Thymus (tissue), 11 donors: ENCODE results near the gene CASP12. TPM values are rescaled to one million over a fixed set of nuclear protein-coding genes. Genes with fewer than 3 reads are reported as not detected.

Source experiments
- DNase-seq, 9 donors: peaks; one replicate each; pipeline ENCODE4 v3.0.0-alpha.2; 2013; ENCODE audit warnings: low spot score in 9 of 9, low read depth in 6 of 9, missing footprints in 1 of 9
- H3K27ac ChIP-seq, 2 donors: one replicate each; pipeline ENCODE4 v1.5.1; 2013; ENCODE audit warnings: control low read depth in 1 of 2, low read depth in 1 of 2, low read length in 1 of 2, mild to moderate bottlenecking in 1 of 2, moderate library complexity in 1 of 2
- H3K27me3 ChIP-seq, 2 donors: one replicate each; pipeline ENCODE4 v1.5.1; 2013; ENCODE audit warnings: low read length in 1 of 2; ENCODE audit not compliant: control insufficient read depth in 2 of 2, insufficient read depth in 1 of 2
- H3K36me3 ChIP-seq, 2 donors: one replicate each; pipeline ENCODE4 v1.5.1; 2013; ENCODE audit warnings: low read length in 1 of 2, mild to moderate bottlenecking in 1 of 2, moderate library complexity in 1 of 2; ENCODE audit not compliant: control insufficient read depth in 2 of 2, insufficient read depth in 2 of 2
- H3K4me1 ChIP-seq, 2 donors: one replicate each; pipeline ENCODE4 v1.5.1; 2013; ENCODE audit warnings: low read length in 2 of 2; ENCODE audit not compliant: control insufficient read depth in 2 of 2, insufficient read depth in 2 of 2
- H3K4me3 ChIP-seq, 2 donors: one replicate each; pipeline ENCODE4 v1.5.1; 2013; ENCODE audit warnings: low read length in 2 of 2, control low read depth in 1 of 2, mild to moderate bottlenecking in 1 of 2
- H3K9me3 ChIP-seq, 2 donors: one replicate each; pipeline ENCODE4 v1.5.1; 2013; ENCODE audit warnings: low read length in 1 of 2, mild to moderate bottlenecking in 1 of 2; ENCODE audit not compliant: control insufficient read depth in 2 of 2, insufficient read depth in 1 of 2
- whole genome bisulfite sequencing: extraction: QIAGEN DNeasy Blood & Tissue Kit; methylation state at CpG from one replicate; pipeline ENCODE4 v1.1.7; 2013; 5-methylcytosine and 5-hydroxymethylcytosine counted together
- polyA plus RNA-seq: library from polyadenylated mRNA; stranded (reverse); fragments of 200-250 nt; gene quantifications from one replicate; pipeline ENCODE4 v1.2.3, GENCODE V29; 2013
- total RNA-seq: library from RNA; stranded (reverse); fragments of 120-200 nt; gene quantifications from one replicate; pipeline ENCODE4 v1.2.4, GENCODE V29; 2013
- donor health status: healthy.

The CASP12 gene
- total and polyA plus RNA-seq, 2 donors: 0.05 to 0.18 TPM

DNA sequence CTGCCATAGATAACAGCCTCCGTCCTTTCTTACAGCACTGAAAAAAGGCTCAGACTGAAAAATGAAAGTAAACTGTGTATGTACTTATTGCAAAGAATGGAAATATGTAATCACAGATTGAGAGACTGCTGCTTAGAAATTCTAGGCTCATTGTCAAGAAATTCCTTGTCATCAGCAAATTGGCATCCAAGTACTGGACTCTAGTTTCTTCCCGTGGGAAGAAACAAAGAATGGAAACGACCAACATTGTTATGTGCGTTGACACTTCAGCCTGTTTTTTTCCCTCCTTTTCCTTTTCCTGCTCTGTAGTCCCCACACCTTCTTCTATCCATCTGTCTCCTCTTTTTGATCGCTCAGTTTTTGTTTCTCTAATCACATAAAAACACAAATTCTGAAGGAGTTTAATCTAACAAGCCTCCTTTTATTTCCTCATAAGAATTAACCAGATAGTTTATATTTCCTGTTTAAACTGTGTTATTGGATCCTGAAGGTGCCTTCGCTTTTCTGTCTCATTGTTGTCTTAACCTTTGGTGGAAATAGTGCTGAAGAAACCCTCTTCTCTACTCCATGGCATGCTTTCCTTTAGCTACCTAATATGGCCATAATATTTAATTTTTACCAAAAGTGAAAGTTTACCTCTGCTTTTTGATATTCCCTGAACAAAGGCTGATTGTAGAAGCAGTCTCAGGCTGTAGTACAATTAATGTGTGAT is 20.0 kb upstream of the CASP12 start:
- peak in 1 of 9 donors; percentile 33 for DNase-seq
- Histone ChIP-seq H3K36me3 (no peaks in the 10 kb centered on the region), H3K27me3 (no peaks in the 10 kb centered on the region), H3K9me3 (no peaks in the 10 kb centered on the region), H3K4me3 (peak overlapping the region in 1 of 2 donors; percentile 42), H3K4me1 (no peaks in the 10 kb centered on the region), H3K27ac (peak overlapping the region in 1 of 2 donors; percentile 42)
- 36% methylated on average over 6 of the region's 6 CpGs for WGBS

DNA sequence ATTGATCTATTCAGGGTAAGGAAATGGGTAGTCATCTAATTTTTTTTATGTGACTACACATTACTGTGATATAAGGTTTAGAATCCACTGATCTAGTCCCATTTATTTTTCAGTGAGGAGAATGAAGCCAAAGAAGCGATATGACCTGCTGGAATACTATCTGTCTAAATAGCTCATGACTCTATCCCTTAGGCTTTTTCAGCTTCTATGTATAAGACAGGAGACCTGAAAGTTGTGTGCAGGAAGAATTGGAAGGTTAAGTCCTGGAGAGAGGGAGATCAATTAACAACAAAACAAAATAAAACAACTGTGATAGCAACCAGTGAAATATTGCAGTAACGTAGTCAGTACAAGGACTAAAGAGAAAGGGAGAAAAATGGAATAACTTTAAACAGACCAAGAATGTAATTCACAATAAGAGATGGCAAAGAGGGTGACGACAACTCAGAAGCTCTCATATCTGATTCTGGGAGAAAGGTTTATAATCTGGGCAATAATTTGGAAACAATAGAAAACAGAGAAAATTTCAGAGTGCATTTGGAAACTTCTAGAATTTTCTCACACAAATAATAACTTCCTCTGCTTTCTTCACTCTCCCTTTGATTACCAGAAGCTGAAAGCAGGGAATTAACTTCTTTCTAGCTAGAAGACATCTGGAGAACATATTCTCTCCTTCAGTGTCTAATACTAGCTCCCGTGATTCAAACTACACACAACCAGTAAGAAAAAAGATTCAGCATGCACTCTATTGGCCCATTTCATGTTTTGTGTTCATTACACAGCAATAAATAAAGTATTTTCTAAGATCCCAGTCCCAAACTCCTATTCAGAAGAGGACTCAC is 19.2 kb upstream of the CASP12 start:
- peak in 1 of 9 donors; percentile 10 for DNase-seq
- Histone ChIP-seq H3K36me3 (no peaks in the 10 kb centered on the region), H3K4me1 (no peaks in the 10 kb centered on the region), H3K9me3 (no peaks in the 10 kb centered on the region), H3K4me3 (peak overlapping the region in 1 of 2 donors; percentile 42), H3K27me3 (no peaks in the 10 kb centered on the region), H3K27ac (no peak overlapping the region)
- WGBS: 48% methylated on average over 4 of the region's 4 CpGs

DNA sequence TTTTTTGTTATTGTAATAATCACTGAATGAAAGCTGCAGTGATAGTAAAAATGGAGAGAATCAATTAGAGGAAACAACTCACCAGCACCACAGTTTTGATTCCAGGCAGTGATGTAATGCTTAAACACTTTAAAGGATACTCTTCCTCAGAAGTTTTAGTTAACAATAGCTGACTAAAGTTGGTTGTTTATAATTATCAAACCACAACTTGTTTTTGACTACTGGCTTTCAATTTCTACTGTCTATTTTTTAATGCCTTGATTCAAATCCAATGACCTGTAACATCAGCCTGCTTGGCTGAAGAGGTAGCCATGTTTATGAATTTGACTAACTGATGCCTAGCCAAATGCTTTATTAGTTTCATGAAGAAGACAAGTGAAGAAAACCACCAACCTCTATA is 18.2 kb upstream of the CASP12 start:
- Histone ChIP-seq H3K4me3 (no peak overlapping the region), H3K4me1 (no peaks in the 10 kb centered on the region), H3K36me3 (no peaks in the 10 kb centered on the region), H3K27me3 (no peaks in the 10 kb centered on the region), H3K9me3 (no peaks in the 10 kb centered on the region), H3K27ac (no peak overlapping the region)
- DNase-seq: no peak

DNA sequence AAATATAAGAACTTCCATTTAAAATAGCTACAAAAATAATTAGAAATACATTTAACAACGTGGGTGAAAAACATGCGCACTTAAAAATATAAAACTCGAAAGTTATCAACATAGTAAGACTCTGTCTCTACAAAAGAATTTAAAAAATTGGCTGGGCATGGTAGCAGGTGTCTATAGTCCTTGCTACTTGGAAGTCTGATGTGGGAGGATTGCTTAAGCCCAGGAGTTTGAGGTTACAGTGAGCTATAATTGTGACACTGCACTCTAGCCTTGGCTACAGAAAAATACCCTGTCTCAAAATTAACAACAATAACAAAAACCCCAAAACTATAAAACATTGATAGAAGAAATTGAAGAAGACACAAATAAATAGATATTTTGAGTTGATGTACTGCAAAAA is 13.8 kb upstream of the CASP12 start:
- Histone ChIP-seq H3K9me3 (no peaks in the 10 kb centered on the region), H3K4me1 (no peaks in the 10 kb centered on the region), H3K27ac (no peak overlapping the region), H3K4me3 (no peak overlapping the region), H3K27me3 (no peaks in the 10 kb centered on the region), H3K36me3 (no peaks in the 10 kb centered on the region)
- WGBS: 93% methylated on average over 3 of the region's 3 CpGs
- DNase-seq: no peak

DNA sequence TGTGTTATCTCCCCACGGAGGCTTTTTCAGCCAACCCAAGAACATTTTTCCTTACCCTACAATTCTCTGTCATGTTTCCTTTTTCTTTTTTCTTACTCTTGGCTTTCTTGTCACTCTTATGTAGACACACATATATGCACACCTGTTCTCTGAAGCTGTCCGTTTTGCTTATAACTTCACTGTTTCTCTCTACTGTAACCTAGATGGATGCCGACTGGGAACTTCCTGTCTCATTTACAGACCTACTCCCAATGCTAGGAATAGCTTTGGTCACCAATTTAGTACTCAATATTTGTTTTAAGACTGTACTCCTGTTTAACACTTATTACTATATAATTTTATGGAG is 9.9 kb upstream of the CASP12 start:
- Histone ChIP-seq H3K36me3 (no peaks in the 10 kb centered on the region), H3K4me3 (no peak overlapping the region), H3K27ac (no peak overlapping the region), H3K27me3 (no peaks in the 10 kb centered on the region), H3K4me1 (no peaks in the 10 kb centered on the region), H3K9me3 (no peaks in the 10 kb centered on the region)
- no peak for DNase-seq
- WGBS: 96% methylated on average over 3 of the region's 3 CpGs

- 81% methylated on average over 7 of the region's 7 CpGs for whole genome bisulfite sequencing
- no peak for DNase-seq
- no peaks in the 10 kb centered on the region for H3K36me3 ChIP-seq
- H3K27me3 ChIP-seq: no peaks in the 10 kb centered on the region
- H3K27ac ChIP-seq: no peak overlapping the region
- no peaks in the 10 kb centered on the region for H3K9me3 ChIP-seq
- no peaks in the 10 kb centered on the region for H3K4me1 ChIP-seq
- H3K4me3 ChIP-seq: no peak overlapping the region
Observed at GRCh38 chr11:104907521-104908185, 9.4 kb upstream of the CASP12 start.

DNA sequence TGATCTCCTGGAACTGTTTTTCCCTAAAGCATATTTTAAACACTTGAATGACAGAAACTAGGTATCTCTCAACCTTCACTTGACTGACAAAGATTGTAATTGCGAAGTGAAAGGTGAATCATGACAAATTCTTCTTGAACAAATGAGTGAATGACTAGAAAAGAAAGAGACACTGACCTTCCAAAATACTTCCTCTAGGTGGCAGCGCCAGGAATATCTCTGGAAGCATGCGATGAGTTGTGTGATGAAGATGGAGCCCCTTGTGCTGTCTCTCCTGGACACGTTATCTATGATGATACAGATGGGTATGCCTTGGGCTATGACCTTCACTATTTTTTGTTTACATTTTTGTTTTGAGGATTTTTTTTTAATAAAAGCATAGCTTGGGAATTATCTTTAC is 7.0 kb upstream of the CASP12 start:
- DNase-seq: no peak
- Histone ChIP-seq H3K4me3 (no peak overlapping the region), H3K27ac (no peak overlapping the region), H3K9me3 (no peaks in the 10 kb centered on the region), H3K4me1 (no peaks in the 10 kb centered on the region), H3K36me3 (no peaks in the 10 kb centered on the region), H3K27me3 (no peaks in the 10 kb centered on the region)
- WGBS: 95% methylated on average over 4 of the region's 4 CpGs

DNA sequence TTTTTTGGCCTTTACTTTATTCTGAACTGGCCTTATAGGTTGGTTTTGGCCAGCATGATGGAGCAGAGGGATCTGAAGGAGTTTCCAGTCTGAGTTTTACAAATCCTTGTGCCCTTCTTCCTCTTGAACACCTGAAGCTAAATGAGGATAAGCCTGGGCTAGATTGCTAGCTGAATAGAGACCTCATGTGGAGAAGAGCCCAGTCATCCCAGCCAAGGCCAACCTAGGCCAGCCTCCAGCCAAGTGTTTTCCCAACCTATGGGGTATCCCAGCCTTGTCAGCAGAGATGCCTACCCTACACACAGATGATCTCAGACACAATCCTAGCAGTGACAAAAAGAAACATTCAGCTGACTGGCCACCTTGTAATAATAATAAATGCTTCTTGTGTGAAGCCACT is 966 bp upstream of the CASP12 start:
- Histone ChIP-seq H3K4me1 (no peaks in the 10 kb centered on the region), H3K27ac (no peak overlapping the region), H3K27me3 (no peaks in the 10 kb centered on the region), H3K36me3 (no peaks in the 10 kb centered on the region), H3K9me3 (no peaks in the 10 kb centered on the region), H3K4me3 (no peak overlapping the region)
- DNase-seq: no peak

DNA sequence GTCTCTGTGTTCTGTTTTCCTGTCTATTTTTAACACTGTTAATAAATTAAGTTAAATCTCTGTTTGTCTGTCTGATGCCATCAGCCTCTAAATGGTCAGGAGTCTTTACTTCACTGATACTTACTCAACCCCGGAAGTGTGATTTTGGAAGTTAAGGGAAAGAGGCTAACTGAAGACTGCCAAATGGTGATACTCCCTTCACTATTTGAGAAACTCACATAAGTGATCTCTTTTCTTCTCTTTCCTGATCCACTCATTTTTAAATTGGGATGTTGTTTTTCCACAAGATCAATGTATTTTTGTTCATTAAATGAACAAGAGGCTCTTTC is 389 bp upstream of the CASP12 start:
- H3K36me3 ChIP-seq: no peaks in the 10 kb centered on the region
- no peak overlapping the region for H3K27ac ChIP-seq
- H3K27me3 ChIP-seq: no peaks in the 10 kb centered on the region
- no peak overlapping the region for H3K4me3 ChIP-seq
- 76% methylated on average over 1 of the region's 1 CpG for WGBS
- no peak for DNase-seq
- no peaks in the 10 kb centered on the region for H3K9me3 ChIP-seq
- H3K4me1 ChIP-seq: no peaks in the 10 kb centered on the region
